SJCRH30 (cell line): ENCODE data around the gene OSBP2. TPM values are rescaled to one million over a fixed set of nuclear protein-coding genes. Genes with fewer than 3 reads are reported as not detected.

Source experiments
- DNase-seq, 2 experiments: peaks; one replicate each; pipeline ENCODE4 v3.0.0-alpha.2; 2015 to 2020
- H3K27ac ChIP-seq: fragments of 250-450 bp; sonication (Bioruptor Pico); 2 replicates; pipeline ENCODE4 v1.5.1; 2020; ENCODE audit warnings: mild to moderate bottlenecking, moderate library complexity
- H3K27me3 ChIP-seq: fragments of 250-450 bp; sonication (Bioruptor Pico); 2 replicates; pipeline ENCODE4 v1.5.1; 2020; ENCODE audit warnings: mild to moderate bottlenecking, moderate library complexity
- H3K36me3 ChIP-seq: fragments of 250-450 bp; sonication (Bioruptor Pico); 2 replicates; pipeline ENCODE4 v1.5.1; 2020; ENCODE audit warnings: mild to moderate bottlenecking, moderate library complexity
- H3K4me1 ChIP-seq: fragments of 250-450 bp; sonication (Bioruptor Pico); 2 replicates; pipeline ENCODE4 v1.5.1; 2020; ENCODE audit warnings: mild to moderate bottlenecking, moderate library complexity
- H3K4me3 ChIP-seq: fragments of 250-450 bp; sonication (Bioruptor Pico); 2 replicates; pipeline ENCODE4 v1.5.1; 2020; ENCODE audit warnings: mild to moderate bottlenecking, moderate library complexity
- H3K9me3 ChIP-seq: fragments of 250-450 bp; sonication (Bioruptor Pico); replicated peaks from 2 replicates; pipeline ENCODE4 v1.5.1; 2020; ENCODE audit warnings: mild to moderate bottlenecking, moderate library complexity
- total RNA-seq: library from RNA; depleted of rRNA; stranded (reverse); fragments of >200 nt; shearing (Covaris generic); gene quantifications from 2 replicates; pipeline ENCODE4 v1.2.3, GENCODE V29; 2014

Gene OSBP2
- total RNA-seq, 1 experiment from 2014 or later = not detected

- Histone ChIP-seq H3K4me3 (no peak overlapping the region), H3K27me3 (peaks cover 4% of the 10 kb centered on the region), H3K4me1 (no peaks in the 10 kb centered on the region), H3K9me3 (no peaks in the 10 kb centered on the region), H3K36me3 (no peaks in the 10 kb centered on the region), H3K27ac (no peak overlapping the region)
- DNase-seq = no peak
Observed at GRCh38 chr22:30870451-30871345, 176.0 kb downstream of the OSBP2 start.

- Histone ChIP-seq H3K4me1 (no peaks in the 10 kb centered on the region), H3K36me3 (no peaks in the 10 kb centered on the region), H3K27ac (no peak overlapping the region), H3K9me3 (no peaks in the 10 kb centered on the region), H3K27me3 (peaks cover 4% of the 10 kb centered on the region), H3K4me3 (no peak overlapping the region)
- DNase-seq = no peak
Observed at GRCh38 chr22:30871391-30872284, 177.0 kb downstream of the OSBP2 start.

DNA sequence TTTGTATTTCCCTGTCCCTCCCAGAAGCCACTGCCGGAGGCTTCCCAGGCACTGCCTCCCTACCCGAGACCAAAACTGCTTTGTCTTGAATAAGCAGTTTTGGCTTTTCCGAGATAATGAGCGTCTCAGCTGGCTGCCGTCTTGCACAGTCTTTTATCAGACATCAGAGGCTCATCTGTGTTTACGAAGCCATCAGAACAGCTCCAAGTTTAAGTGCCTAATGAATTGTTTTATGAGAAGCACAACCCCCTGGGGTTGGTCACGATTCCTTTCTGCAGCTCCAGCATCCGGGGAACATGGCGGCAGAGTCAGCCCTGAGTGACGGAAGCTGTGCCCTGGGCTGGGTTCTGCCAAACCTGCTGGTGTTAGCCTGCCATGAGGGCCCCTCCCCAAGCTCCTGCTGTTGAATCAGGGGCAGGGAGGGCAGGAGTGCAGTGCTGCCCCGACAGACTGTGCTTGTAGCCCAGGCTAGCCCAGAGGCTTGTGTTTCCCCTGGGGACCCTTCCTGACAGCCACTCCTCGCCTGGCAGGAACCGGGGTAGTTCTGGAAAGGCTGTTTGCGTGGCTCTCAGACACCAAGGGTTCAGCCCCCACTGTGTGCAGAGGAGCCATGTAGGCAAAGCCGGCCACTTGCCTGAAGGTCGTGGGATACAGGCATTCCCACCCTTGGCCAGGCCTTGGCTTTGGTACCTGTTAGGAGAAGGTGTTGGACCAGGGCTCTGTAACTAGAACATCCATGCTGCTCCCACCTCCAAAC, 177.8 kb downstream of the OSBP2 start:
- DNase-seq = no peak
- H3K27me3 ChIP-seq = peaks cover 4% of the 10 kb centered on the region
- no peak overlapping the region for H3K4me3 ChIP-seq
- no peak overlapping the region for H3K27ac ChIP-seq
- H3K4me1 ChIP-seq = no peaks in the 10 kb centered on the region
- H3K36me3 ChIP-seq = no peaks in the 10 kb centered on the region
- no peaks in the 10 kb centered on the region for H3K9me3 ChIP-seq

- no peak overlapping the region for H3K27ac ChIP-seq
- H3K4me1 ChIP-seq = no peaks in the 10 kb centered on the region
- no peak for DNase-seq
- no peak overlapping the region for H3K4me3 ChIP-seq
- no peaks in the 10 kb centered on the region for H3K36me3 ChIP-seq
- H3K27me3 ChIP-seq = peaks cover 4% of the 10 kb centered on the region
- no peaks in the 10 kb centered on the region for H3K9me3 ChIP-seq
Observed at GRCh38 chr22:30873086-30873650, 178.5 kb downstream of the OSBP2 start.

DNA sequence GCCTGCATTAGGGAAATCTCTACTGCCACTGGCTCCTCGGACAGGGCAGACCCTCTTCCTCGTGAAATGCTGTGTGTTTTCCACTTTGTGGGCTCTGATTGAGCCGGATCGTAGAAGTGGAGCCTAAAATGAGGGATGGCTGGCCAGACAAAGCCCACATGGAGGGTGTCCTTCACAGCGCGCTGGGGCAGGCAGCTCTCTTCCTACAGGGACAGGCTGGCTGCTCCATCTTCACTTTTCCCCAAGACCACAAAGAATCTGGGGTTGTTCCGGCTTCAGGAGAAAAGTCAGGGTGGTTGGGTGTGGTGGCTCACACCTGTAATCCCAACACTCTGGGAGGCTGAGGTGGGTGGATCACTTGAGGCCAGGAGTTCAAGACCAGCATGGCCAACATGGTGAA, 179.0 kb downstream of the OSBP2 start:
- Histone ChIP-seq H3K36me3 (no peaks in the 10 kb centered on the region), H3K4me1 (no peaks in the 10 kb centered on the region), H3K27ac (no peak overlapping the region), H3K27me3 (peaks cover 4% of the 10 kb centered on the region), H3K9me3 (no peaks in the 10 kb centered on the region), H3K4me3 (no peak overlapping the region)
- DNase-seq = no peak

DNA sequence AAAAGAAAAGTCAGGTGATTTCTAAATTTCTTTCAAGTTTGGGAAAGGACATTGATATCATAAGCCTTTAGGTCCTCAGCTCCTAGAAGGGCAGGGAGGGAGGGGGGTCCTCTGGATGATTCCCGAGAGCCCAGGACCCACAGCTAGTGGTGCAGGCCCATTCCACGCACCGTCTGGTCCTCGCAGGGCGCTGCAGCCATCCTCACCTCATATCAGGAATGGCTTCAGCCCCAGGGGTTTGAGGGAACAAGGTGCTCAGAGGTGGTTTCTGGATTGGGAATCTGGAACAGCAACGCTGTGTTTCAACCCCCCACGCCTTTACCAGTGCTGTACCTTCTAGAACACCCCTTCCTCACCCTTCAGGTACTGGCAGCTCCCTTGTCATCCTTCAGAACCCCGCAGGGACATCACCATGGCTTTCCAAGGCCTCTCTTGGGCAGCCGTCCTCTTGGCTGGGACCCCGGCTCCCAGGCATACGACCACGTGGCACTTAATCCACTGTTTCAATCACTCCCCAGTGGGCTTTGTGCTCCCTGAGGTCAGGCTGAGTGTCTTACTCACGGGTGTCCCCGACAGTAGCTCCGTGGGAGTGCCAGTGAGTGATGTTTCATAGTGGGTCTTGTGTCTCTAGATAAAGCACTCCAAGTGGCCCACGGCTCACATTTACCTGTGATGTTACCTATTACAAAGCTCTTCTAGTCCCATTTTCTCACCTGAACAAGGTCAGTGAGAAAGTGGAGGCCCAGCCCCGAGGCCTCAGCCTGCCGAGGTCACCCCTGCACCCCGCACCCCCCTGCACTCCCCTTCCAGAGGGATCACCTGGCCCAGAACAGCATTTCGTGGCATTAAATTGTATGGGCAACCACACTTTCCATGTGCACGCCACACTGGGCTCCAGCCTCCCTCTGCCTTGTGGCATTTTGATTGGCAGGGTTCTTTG, 180.0 kb downstream of the OSBP2 start:
- no peak overlapping the region for H3K27ac ChIP-seq
- no peak for DNase-seq
- no peak overlapping the region for H3K4me3 ChIP-seq
- H3K4me1 ChIP-seq = no peaks in the 10 kb centered on the region
- H3K36me3 ChIP-seq = no peaks in the 10 kb centered on the region
- H3K27me3 ChIP-seq = peaks cover 4% of the 10 kb centered on the region
- H3K9me3 ChIP-seq = no peaks in the 10 kb centered on the region

GRCh38 chr22:30875481-30876215, 181.0 kb downstream of the OSBP2 start:
- Histone ChIP-seq H3K9me3 (no peaks in the 10 kb centered on the region), H3K27me3 (peaks cover 4% of the 10 kb centered on the region), H3K27ac (no peak overlapping the region), H3K36me3 (no peaks in the 10 kb centered on the region), H3K4me3 (no peak overlapping the region), H3K4me1 (no peaks in the 10 kb centered on the region)
- DNase-seq = no peak

GRCh38 chr22:30876221-30876751, 181.6 kb downstream of the OSBP2 start:
- Histone ChIP-seq H3K9me3 (no peaks in the 10 kb centered on the region), H3K36me3 (no peaks in the 10 kb centered on the region), H3K27me3 (peaks cover 4% of the 10 kb centered on the region), H3K27ac (no peak overlapping the region), H3K4me3 (no peak overlapping the region), H3K4me1 (no peaks in the 10 kb centered on the region)
- DNase-seq = no peak

DNA sequence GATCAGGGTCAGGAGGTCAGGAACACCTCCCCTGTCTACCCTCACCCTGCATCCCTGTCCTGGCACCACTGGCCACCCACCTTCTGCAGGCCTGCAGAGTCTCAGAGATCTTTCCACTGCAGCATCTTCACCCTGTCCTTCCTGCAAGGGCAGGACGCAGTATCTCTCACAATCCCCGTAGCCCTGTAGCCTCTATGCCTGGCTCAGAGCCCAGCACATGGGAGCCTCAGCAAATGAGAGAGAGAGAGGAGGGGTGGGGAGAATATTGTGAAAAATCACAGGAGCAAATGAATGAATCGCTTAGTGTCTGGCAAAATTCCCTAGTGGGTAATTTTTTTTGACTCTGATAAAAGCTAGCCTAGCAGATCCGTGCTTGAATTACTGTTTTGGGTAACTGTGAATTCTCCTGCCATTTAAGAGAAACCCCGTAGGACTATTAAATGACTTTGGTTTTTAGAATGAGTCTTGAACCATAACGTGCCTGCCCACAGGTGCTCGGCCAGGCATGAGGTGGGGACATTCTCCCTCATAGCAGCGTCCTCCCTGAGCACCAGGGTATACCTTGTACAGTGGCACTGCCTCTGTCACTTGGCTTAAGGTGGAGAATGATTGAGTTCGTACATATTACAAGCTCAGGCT, 182.4 kb downstream of the OSBP2 start:
- Histone ChIP-seq H3K9me3 (no peaks in the 10 kb centered on the region), H3K4me1 (no peaks in the 10 kb centered on the region), H3K27me3 (peaks cover 4% of the 10 kb centered on the region), H3K27ac (no peak overlapping the region), H3K4me3 (no peak overlapping the region), H3K36me3 (no peaks in the 10 kb centered on the region)
- no peak for DNase-seq

GRCh38 chr22:30877662-30878515, 183.2 kb downstream of the OSBP2 start:
- no peaks in the 10 kb centered on the region for H3K9me3 ChIP-seq
- no peak overlapping the region for H3K4me3 ChIP-seq
- H3K27me3 ChIP-seq = no peaks in the 10 kb centered on the region; the same call in 1 of the 2 replicates
- no peaks in the 10 kb centered on the region for H3K4me1 ChIP-seq
- H3K36me3 ChIP-seq = no peaks in the 10 kb centered on the region
- no peak overlapping the region for H3K27ac ChIP-seq
- DNase-seq = no peak

DNA sequence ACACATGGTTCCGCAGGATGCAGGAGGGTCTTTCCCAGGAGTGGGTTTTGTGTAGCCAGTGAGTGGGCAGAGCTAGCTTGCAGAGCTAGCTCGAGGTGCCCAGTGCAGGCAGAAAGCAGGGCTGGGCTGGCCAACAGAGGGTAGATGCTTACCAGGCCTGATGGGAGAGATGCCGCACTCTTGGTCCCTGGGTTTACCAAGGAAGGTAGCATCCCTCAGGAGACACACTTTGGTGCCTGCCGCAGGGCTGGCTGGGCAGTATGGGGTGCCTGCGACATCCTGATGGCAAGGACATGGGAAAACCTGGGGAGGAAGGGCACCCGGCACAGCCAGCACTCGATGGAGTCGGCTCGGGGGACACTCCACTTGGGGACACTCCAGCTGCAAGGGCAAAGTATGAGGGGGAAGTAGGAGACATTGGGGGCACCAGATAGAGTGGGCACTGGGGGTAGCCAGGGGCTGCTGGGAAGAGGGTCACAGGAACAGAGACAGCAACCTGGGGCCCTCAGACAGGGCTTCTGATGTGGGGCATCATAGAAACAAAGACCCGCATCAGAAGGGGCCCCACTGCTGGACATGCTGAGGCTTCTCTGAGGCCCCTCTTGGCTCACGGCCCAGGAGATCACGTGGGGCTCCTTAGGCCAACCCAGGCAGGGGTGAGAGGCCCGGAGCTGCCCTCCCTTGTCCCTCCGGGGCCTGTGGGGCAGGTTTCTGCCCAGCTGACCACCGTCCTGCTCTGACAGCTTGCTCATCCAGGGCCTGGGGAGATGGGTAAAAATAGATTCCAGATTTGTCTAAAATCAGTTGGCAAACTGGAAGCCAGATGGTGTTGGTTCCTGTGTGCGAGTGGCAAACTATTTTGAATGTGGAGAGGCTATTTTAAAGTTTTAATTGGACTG, 184.1 kb downstream of the OSBP2 start:
- no peaks in the 10 kb centered on the region for H3K4me1 ChIP-seq
- H3K27ac ChIP-seq = no peak overlapping the region
- H3K4me3 ChIP-seq = no peak overlapping the region
- peak; percentile 32 to 53 for DNase-seq
- no peaks in the 10 kb centered on the region for H3K36me3 ChIP-seq
- no peaks in the 10 kb centered on the region for H3K9me3 ChIP-seq
- no peaks in the 10 kb centered on the region; the same call in 1 of the 2 replicates for H3K27me3 ChIP-seq
